Ascending aorta (tissue), 2 donors: ENCODE data around the gene FASTKD3. TPM values are rescaled to one million over a fixed set of nuclear protein-coding genes. Genes with fewer than 3 reads are reported as not detected.

ENCODE experiments used
- DNase-seq, 2 donors: peaks; one replicate each; pipeline ENCODE4 v3.0.0-alpha.2; 2019; ENCODE audit warnings: low spot score in 2 of 2
- H3K27ac ChIP-seq, 2 donors: fragments of 200-600 bp; sonication (generic); one replicate each; pipeline ENCODE4 v1.5.1; 2016 to 2017; ENCODE audit warnings: mild to moderate bottlenecking in 1 of 2
- H3K27me3 ChIP-seq: fragments of 200-600 bp; sonication (generic); one replicate; pipeline ENCODE4 v1.5.1; 2017
- H3K36me3 ChIP-seq, 2 donors: fragments of 200-600 bp; sonication (generic); one replicate each; pipeline ENCODE4 v1.5.1; 2016
- H3K4me1 ChIP-seq, 2 donors: fragments of 200-600 bp; sonication (generic); one replicate each; pipeline ENCODE4 v1.5.1; 2016 to 2017; ENCODE audit warnings: mild to moderate bottlenecking in 1 of 2
- H3K4me3 ChIP-seq, 2 donors: fragments of 200-600 bp; sonication (generic); one replicate each; pipeline ENCODE4 v1.5.1; 2016 to 2017; ENCODE audit warnings: mild to moderate bottlenecking in 1 of 2
- H3K9me3 ChIP-seq, 2 donors: fragments of 200-600 bp; sonication (generic); one replicate each; pipeline ENCODE4 v1.5.1; 2016
- CTCF ChIP-seq, 3 experiments: fragments of 200-600 bp in 2 of 3; fragments of 450-650 bp in 1 of 3; sonication (generic) in 2 of 3; IDR thresholded peaks; one replicate each; pipeline ENCODE4 v1.5.1; 2016 to 2019; ENCODE audit warnings: antibody characterized with exemption in 3 of 3, mild to moderate bottlenecking in 1 of 3, moderate library complexity in 1 of 3
- intact Hi-C: fragments of 100-400 bp; cut with DNase I; formaldehyde crosslinking; loops from one replicate; pipeline ENCODE4 v1.15.1; 2023
- total RNA-seq: library from RNA; depleted of rRNA; stranded (reverse); fragments of >200 nt; gene quantifications from one replicate; pipeline ENCODE4 v1.1.0, GENCODE V29; 2016

Gene FASTKD3
- total RNA-seq, 1 donor from 2014 or later = not detected

- H3K4me3 ChIP-seq = no peak overlapping the region
- no peak for TF ChIP-seq CTCF (IDR thresholded peaks at IDR 0.05)
- no peaks in the 10 kb centered on the region for H3K27me3 ChIP-seq
- no peaks in the 10 kb centered on the region for H3K9me3 ChIP-seq
- no peak overlapping the region for H3K27ac ChIP-seq
- H3K36me3 ChIP-seq = peaks cover 28 to 75% of the 10 kb centered on the region in 2 donors
- no peaks in the 10 kb centered on the region for H3K4me1 ChIP-seq
- intact Hi-C loops = no loop called here
- no peak for DNase-seq
These were observed 9.0 kb upstream of the FASTKD3 start for GRCh38 chr5:7877851-7878250.

- H3K9me3 ChIP-seq = no peaks in the 10 kb centered on the region
- no peaks in the 10 kb centered on the region for H3K27me3 ChIP-seq
- intact Hi-C loops = no loop called here
- no peak for DNase-seq
- no peak overlapping the region for H3K27ac ChIP-seq
- H3K4me3 ChIP-seq = no peak overlapping the region
- TF ChIP-seq CTCF (IDR thresholded peaks at IDR 0.05) = no peak
- peaks cover 22 to 68% of the 10 kb centered on the region in 2 donors for H3K36me3 ChIP-seq
- no peaks in the 10 kb centered on the region for H3K4me1 ChIP-seq
These were observed 8.0 kb upstream of the FASTKD3 start for GRCh38 chr5:7876867-7877266.

GRCh38 chr5:7875151-7875550 is 6.3 kb upstream of the FASTKD3 start:
- Histone ChIP-seq H3K27me3 (no peaks in the 10 kb centered on the region), H3K4me3 (no peak overlapping the region), H3K36me3 (peaks cover 17 to 57% of the 10 kb centered on the region in 2 donors), H3K4me1 (peaks cover 0 to 2% of the 10 kb centered on the region in 2 donors), H3K27ac (no peak overlapping the region), H3K9me3 (no peaks in the 10 kb centered on the region)
- no peak for DNase-seq
- TF ChIP-seq CTCF (IDR thresholded peaks at IDR 0.05) = no peak
- intact Hi-C loops = no loop called here

GRCh38 chr5:7874639-7875038 is 5.8 kb upstream of the FASTKD3 start:
- Histone ChIP-seq H3K4me3 (no peak overlapping the region), H3K27ac (no peak overlapping the region), H3K9me3 (no peaks in the 10 kb centered on the region), H3K36me3 (peaks cover 14 to 52% of the 10 kb centered on the region in 2 donors), H3K4me1 (peaks cover 0 to 3% of the 10 kb centered on the region in 2 donors), H3K27me3 (no peaks in the 10 kb centered on the region)
- DNase-seq = no peak
- intact Hi-C loops = no loop called here
- TF ChIP-seq CTCF (IDR thresholded peaks at IDR 0.05) = no peak

GRCh38 chr5:7873216-7873615 is 4.4 kb upstream of the FASTKD3 start:
- H3K27me3 ChIP-seq = no peaks in the 10 kb centered on the region
- no peak for TF ChIP-seq CTCF (IDR thresholded peaks at IDR 0.05)
- no peak overlapping the region for H3K4me3 ChIP-seq
- H3K4me1 ChIP-seq = peaks cover 0 to 3% of the 10 kb centered on the region in 2 donors
- no peak for DNase-seq
- H3K36me3 ChIP-seq = peaks cover 14 to 38% of the 10 kb centered on the region in 2 donors
- intact Hi-C loops = no loop called here
- H3K27ac ChIP-seq = no peak overlapping the region
- no peaks in the 10 kb centered on the region for H3K9me3 ChIP-seq

GRCh38 chr5:7872517-7873130 is 3.8 kb upstream of the FASTKD3 start:
- no peak for TF ChIP-seq CTCF (IDR thresholded peaks at IDR 0.05)
- DNase-seq = no peak
- intact Hi-C loops = no loop called here
- Histone ChIP-seq H3K27ac (no peak overlapping the region), H3K36me3 (peaks cover 14 to 33% of the 10 kb centered on the region in 2 donors), H3K4me1 (peaks cover 0 to 5% of the 10 kb centered on the region in 2 donors), H3K9me3 (no peaks in the 10 kb centered on the region), H3K27me3 (no peaks in the 10 kb centered on the region), H3K4me3 (no peak overlapping the region)
